HL-60 (cell line): Measurements from ENCODE around the gene TMEM163.

Experiments used
- DNase-seq, 2 experiments: peaks; one replicate each; pipeline ENCODE4 v3.0.0-alpha.2; 2010 to 2020; ENCODE audit warnings: low read depth in 1 of 2, low spot score in 1 of 2
- H3K27ac ChIP-seq: fragments of 250-450 bp; sonication (Bioruptor Pico); replicated peaks from 2 replicates; pipeline ENCODE4 v1.5.1; 2020; ENCODE audit warnings: mild to moderate bottlenecking, moderate library complexity
- H3K27me3 ChIP-seq: fragments of 250-450 bp; sonication (Bioruptor Pico); 2 replicates; pipeline ENCODE4 v1.5.1; 2021; ENCODE audit warnings: mild to moderate bottlenecking, moderate library complexity; ENCODE audit not compliant: insufficient read depth, poor library complexity, severe bottlenecking
- H3K4me3 ChIP-seq: replicated peaks from 2 replicates; pipeline ENCODE4 v1.5.1; 2011; ENCODE audit warnings: mild to moderate bottlenecking, control low read depth, low read length; ENCODE audit not compliant: insufficient read depth
- CTCF ChIP-seq: IDR thresholded peaks from one replicate; pipeline ENCODE4 v1.5.1; 2011; ENCODE audit warnings: low read length, control low read depth, inconsistent platforms; ENCODE audit not compliant: insufficient read depth
- GABPA ChIP-seq: IDR thresholded peaks from 2 replicates; pipeline ENCODE4 v1.6.1; 2012; ENCODE audit warnings: low read depth
- POLR2AphosphoS5 ChIP-seq: IDR thresholded peaks from 2 replicates; pipeline ENCODE4 v1.6.1; 2012; ENCODE audit warnings: low read depth
- SPI1 ChIP-seq: IDR thresholded peaks from 2 replicates; pipeline ENCODE4 v1.6.1; 2012; ENCODE audit warnings: low read depth, mild to moderate bottlenecking, borderline replicate concordance
- TF ChIP-seq, protein P1 (sequence below): IDR thresholded peaks from 2 replicates; pipeline ENCODE4 v1.6.1; 2012; ENCODE audit warnings: low read depth; ENCODE audit not compliant: insufficient replicate concordance

The TMEM163 gene

DNA sequence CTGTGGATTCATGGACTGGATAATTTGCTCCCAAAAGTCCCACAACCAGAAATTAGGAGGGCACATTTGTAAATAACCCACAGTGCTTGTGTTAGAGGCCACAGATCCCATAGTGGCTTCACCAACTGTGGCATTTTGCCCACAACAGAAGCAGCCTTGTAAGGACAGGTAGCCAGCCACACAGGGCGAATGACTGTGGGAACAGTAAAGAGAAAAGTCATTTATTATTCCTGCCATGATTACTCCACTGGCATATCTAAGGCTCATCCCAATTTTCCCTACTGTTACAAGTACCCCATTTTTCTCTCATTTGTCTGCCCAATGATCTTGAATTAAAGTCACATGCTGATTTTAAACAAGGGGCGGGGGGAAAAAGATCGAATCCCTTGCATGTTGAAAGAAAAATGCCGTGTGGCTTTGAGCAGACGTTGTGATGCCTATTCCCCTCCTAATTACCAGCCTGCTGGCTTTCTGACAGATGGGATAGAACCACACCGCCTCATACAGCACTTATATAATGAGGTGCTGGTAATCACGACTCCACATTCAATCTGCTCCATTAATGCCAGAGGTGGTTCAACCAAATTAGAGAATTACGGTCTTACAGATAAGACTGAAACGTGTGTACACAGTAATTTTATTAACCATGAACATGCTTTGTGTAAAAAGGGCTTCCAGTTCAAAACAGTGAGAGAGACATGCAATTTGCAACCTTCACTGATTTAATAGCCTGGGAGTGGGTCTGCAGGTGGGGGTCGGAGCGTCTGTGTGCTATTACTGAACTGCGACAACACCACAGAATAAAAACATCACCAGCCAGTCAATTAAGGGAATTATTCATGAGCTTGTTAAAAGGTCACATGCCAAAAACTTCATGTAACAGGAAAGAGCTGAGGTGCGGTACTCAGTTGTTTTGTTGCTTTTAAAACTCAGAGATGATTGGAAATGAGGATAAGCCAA is 196.0 kb downstream of the TMEM163 start:
- H3K27me3 ChIP-seq, result peaks cover 2% of the 10 kb centered on the region
- no peak for DNase-seq

DNA sequence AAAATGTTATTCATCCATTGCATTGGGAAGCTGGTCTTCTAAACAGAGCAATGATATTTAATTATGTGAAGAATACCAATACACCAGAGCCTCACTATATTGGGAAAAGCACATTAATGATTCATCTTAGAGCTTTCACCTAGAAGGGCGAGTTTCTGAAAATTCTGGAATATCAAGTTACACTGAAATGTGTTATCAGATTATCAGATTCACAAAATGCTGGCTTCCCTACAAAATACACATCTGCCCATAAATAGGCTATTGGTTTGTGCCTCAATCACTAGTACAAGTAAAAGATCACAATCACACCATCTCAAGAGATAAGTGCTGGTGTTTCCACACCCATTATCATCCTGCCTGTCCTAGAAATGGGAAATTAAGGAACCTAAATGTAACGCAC is 200.7 kb downstream of the TMEM163 start:
- peaks cover 2% of the 10 kb centered on the region for H3K27me3 ChIP-seq
- H3K27ac ChIP-seq, result no peak overlapping the region
- no peak overlapping the region for H3K4me3 ChIP-seq
- DNase-seq, result no peak
- TF ChIP-seq POLR2AphosphoS5, result no peak
- TF ChIP-seq, protein P1, sequence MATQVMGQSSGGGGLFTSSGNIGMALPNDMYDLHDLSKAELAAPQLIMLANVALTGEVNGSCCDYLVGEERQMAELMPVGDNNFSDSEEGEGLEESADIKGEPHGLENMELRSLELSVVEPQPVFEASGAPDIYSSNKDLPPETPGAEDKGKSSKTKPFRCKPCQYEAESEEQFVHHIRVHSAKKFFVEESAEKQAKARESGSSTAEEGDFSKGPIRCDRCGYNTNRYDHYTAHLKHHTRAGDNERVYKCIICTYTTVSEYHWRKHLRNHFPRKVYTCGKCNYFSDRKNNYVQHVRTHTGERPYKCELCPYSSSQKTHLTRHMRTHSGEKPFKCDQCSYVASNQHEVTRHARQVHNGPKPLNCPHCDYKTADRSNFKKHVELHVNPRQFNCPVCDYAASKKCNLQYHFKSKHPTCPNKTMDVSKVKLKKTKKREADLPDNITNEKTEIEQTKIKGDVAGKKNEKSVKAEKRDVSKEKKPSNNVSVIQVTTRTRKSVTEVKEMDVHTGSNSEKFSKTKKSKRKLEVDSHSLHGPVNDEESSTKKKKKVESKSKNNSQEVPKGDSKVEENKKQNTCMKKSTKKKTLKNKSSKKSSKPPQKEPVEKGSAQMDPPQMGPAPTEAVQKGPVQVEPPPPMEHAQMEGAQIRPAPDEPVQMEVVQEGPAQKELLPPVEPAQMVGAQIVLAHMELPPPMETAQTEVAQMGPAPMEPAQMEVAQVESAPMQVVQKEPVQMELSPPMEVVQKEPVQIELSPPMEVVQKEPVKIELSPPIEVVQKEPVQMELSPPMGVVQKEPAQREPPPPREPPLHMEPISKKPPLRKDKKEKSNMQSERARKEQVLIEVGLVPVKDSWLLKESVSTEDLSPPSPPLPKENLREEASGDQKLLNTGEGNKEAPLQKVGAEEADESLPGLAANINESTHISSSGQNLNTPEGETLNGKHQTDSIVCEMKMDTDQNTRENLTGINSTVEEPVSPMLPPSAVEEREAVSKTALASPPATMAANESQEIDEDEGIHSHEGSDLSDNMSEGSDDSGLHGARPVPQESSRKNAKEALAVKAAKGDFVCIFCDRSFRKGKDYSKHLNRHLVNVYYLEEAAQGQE, result no peak

More for the DNA sequence above, 196.0 kb downstream of the TMEM163 start:
- TF ChIP-seq POLR2AphosphoS5 (no peak), GABPA (no peak), CTCF (no peak), SPI1 (no peak)
- TF ChIP-seq, protein P1, result no peak
- Histone ChIP-seq H3K27ac (no peak overlapping the region), H3K4me3 (no peak overlapping the region)

DNA sequence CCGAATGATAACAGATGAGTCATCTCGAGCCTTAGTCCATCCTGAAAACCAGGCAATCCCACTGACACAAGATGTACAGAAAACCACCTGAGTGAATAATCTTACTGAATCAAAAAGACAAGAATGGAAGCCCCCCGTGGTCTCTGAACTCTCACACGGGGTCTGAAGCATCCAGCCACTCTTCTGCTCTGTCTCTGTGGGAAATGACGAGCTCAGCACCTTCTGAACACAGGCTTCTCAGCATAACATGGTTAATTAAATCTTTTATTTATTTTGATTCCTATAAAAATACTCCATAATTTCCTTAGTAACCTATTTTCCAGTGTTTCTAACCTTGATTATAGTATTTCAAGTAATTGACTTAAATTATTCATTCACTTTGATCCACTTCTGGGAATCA is 203.7 kb downstream of the TMEM163 start:
- Histone ChIP-seq H3K27me3 (peaks cover 2% of the 10 kb centered on the region), H3K4me3 (no peak overlapping the region), H3K27ac (no peak overlapping the region)
- TF ChIP-seq GABPA, result no peak
- no peak for TF ChIP-seq POLR2AphosphoS5
- no peak for TF ChIP-seq CTCF
- TF ChIP-seq SPI1, result no peak
- TF ChIP-seq, protein P1, result no peak
- no peak for DNase-seq
